ENCODE data around the gene PTPRD.

Gene PTPRD

GRCh38 chr9:8437259-8437658 is 2175.5 kb downstream of the PTPRD start:
- no peak for DNase-seq

GRCh38 chr9:8436786-8437185 is 2176.0 kb downstream of the PTPRD start:
- no peak for DNase-seq

GRCh38 chr9:8434621-8435020 is 2178.2 kb downstream of the PTPRD start:
- no peak for DNase-seq

- DNase-seq: no peak
Measured at GRCh38 chr9:8432224-8432623, 2180.6 kb downstream of the PTPRD start.

DNA sequence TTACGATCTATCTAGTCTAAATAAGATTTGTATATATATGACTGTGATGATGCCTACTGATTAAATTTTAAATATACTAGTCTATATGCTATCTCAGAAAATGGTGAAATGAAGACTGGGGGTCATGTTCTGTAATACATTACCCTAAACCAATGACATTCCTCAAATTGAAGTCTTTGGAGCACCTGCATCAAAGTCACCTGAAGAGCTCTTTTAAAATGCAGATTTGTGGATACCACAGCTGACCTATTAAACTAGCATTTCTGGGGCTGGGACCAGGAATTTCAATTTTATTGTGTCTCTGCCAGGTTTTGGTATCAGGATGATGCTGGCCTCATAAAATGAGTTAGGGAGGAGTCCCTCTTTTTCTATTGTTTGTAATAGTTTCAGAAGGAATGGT is 2181.3 kb downstream of the PTPRD start:
- no peak for DNase-seq

DNA sequence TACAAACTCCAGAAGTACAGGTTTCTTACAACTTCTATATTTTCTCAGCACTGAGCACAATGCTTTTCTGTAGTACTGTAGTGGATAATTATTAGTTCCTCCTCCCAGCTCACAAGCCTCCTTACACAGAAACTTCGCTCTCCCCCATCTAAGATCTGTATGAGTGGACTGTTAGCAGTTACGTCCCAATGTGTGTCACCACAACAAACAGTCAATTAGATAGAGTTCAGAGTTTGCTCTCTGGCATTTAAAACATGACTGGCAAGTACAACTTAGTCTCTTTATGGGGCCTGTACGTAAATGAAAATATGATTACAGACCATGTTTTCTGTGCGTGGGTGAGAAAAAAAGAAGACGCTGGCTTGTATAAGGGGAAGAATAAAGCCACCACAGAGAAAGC is 2181.9 kb downstream of the PTPRD start:
- DNase-seq: no peak

DNA sequence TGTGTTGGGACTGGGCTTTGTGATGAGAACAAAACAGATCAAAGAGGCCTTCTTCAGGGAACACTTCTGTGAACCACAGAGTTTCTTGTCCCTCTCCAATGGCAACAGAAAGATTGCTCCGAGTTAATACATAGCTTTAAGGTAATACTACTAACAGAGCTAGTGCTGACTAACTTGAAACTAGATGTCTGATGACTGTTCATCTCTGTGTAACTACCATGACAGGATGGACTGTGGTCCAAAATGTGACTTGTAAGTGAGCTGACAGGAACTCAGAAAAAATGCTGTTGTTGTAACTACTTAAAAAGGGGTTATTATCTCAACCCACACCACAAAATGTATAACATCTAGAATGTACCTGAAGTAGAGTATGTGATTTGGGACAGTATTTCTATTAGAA is 2183.0 kb downstream of the PTPRD start:
- no peak for DNase-seq

DNA sequence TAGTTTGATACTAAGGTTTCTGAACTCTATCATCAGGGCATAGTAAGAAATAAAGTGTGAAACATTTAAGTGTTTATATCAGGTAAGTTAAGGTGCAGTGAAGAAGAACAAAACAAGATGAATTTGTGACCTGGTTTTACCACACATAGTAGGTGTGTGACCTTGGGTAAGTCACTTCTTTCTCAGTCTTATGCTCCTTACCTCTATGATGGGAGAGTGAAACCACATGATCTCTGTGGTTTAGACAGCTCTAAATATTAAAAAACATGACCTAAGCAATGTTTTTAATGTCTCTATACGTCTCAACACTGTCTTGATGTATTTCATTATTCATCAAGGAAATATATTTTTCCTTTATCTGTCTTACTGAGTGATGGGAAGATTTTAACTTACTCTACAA is 2183.6 kb downstream of the PTPRD start:
- DNase-seq: no peak

DNA sequence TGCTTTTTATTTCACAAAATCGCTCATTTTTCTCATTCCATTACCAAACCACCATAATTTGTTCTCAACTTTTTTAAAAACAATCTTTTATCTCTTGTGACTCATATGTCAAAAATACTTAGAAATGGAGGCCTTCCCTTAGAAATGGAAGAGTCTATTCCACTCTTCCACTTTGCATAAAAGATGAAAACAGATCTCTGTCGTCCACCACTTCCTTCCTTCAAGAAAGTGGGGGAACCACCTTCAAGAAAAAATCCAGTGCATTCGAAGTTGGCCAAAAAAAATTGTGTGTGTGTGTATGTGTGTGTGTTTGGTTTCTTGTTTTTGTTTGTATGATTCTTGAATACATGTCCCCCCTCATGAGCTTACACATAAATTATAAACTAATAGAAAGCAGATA is 2184.4 kb downstream of the PTPRD start:
- DNase-seq: no peak

DNA sequence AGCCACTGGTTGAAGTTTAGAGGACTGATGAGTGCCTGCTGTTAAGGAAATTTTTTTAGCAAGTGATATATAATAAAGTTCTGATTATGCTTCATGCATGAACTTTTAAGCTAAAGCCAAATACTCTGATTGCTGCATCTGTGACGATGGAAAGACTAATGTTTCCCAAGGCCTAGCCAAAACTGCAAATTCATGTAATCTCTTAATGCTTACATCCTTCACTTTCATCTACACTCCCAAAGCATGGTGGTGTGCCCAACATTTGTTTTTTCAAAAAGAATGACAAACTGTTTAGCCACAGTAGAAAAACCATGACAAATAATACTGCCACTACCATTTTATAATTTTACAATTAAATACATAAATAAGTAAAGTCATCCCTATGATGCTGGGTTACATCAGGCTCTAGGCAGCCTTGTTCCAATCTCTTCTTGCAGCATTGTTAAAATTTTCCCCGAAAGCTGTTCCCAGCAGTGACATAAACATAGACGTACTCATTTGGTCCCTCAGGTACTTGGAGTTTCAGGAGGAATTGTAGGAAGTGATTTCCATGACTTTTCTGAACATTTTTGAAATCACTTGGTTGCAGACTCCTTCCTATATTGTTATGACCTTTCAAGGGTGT is 2187.9 kb downstream of the PTPRD start:
- no peak for DNase-seq

DNA sequence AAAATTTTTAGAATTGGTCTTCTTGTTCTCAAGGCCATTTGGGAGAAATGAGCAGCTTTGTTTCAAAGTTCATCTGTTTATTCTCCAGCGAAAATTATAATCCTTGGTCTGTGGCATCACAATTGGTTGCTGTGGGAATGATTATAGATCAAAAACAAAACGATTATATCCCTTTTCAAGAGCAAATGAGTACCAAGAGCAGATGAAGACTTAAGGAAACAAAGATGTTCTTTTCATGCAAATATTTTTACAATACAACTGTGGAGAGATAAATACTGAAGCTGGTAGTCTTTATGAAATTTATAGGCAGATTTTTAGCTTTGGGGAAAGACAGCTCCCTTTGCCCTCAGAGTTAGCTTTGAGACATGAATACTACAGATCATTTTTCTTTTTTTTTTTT is 2192.4 kb downstream of the PTPRD start:
- no peak for DNase-seq

GRCh38 chr9:8419596-8420275 is 2193.1 kb downstream of the PTPRD start:
- no peak for DNase-seq

DNA sequence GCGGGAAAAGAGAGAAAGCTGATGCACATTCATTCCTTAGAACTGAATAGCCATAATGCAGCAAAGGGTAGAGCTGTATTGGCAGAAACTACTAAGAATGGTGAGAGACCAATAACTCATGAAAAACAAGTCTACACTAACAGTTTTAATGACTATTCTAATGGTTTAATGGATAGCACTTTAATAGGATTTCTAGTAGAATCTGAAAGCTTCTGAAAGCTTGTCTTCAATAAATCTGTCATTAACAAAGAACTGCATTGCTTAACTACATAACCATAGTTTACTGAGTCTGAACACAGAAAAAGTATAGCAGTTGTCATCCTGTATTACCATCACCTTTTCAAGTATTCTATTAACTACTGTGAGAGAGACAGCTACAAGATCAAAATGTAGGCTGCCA is 2195.5 kb downstream of the PTPRD start:
- no peak for DNase-seq

DNA sequence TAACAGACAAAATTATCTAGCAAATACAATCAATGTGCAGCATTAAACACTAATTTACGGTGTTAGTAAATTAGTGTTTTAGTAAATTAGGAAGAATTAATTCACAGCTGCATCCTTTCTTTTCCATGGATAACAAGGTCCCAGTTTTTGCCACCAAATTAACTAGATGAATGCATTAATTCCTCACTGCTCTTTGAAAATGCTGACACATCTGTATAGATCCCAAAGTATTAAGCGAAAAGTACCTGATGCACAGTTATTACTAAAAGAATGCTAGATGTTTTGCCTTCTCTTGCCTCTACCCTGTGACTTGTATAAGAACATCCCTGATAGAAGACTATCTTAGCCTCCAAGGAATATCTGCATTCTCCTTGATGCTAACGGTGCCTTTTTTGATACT is 2200.5 kb downstream of the PTPRD start:
- no peak for DNase-seq

- DNase-seq: no peak
Measured at GRCh38 chr9:8408575-8409190, 2204.1 kb downstream of the PTPRD start.

DNA sequence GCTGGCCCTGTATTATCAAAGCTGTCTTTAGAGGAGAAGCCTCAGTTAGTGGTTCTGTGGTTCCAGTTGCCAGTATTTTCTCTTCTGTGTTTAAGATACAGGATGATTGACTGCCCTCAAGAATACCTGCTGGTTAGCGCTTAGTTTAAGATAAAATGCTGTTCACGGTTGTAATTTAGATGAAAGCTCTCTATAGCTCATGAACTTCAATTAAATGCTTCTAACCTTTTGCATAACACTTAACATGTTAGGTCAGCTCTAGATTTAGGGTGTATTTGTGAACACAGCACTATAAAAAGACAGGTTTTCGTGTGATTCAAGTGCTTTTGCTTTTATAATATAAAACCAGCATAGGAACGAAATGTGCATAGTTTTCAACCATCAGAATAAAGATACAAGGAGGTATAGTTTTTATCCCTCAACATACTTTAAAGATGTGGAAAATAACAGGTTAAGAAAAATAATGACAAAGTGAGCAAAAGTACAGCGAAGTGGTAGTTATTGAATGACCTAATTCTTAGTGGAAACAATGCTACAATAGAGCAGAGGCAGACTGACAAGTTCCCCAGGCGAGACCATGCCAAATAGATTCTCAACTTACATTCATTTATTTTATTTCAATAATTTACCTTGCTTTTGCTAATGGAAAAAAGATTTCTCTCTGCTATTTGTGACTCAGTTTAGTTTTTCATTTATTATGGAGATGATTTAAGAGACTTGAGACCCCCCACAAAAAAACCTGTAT is 2210.7 kb downstream of the PTPRD start:
- no peak for DNase-seq

DNA sequence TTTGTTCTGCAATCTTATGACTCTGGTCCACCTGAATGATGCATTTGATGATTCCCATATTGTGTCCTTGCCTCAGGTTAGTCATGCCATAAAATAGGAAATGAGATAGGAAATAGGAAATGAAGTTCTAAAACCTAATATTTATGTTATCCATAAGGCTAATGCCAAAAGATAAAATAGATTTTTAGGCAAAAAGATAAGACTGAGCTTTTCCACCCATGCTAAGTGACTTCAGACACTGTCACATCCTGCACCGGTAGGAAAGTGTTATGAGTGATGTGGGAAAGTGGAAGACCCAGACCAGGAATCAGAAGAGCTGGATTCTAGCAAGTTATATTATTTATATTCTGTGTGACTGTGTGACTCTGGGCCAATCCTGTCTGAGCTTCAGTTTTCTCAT is 2212.4 kb downstream of the PTPRD start:
- DNase-seq: no peak

GRCh38 chr9:8395022-8395421 is 2217.8 kb downstream of the PTPRD start:
- DNase-seq: no peak

DNA sequence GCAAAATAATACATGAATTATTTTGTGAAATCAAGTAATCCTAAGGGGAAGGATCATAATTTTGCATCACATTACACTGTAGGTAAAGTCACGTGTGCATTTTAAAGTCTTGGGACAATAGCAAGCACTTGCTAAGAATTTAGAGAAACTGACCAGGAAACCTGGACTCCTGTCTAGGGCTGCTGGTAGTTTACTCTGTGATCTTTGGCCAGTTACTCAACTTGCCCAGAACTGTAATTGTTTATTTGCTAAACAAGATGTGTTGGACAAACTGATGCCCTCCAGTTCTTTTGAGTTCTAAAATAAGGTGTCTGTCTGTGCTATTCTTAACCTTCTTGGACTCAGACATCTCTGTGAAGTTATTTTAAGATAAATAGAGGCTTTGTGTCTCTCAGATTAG is 2218.5 kb downstream of the PTPRD start:
- DNase-seq: no peak

GRCh38 chr9:8392866-8393265 is 2219.9 kb downstream of the PTPRD start:
- DNase-seq: no peak

- DNase-seq: no peak
Measured at GRCh38 chr9:8391566-8391965, 2221.2 kb downstream of the PTPRD start.

GRCh38 chr9:8391132-8391531 is 2221.7 kb downstream of the PTPRD start:
- no peak for DNase-seq

DNA sequence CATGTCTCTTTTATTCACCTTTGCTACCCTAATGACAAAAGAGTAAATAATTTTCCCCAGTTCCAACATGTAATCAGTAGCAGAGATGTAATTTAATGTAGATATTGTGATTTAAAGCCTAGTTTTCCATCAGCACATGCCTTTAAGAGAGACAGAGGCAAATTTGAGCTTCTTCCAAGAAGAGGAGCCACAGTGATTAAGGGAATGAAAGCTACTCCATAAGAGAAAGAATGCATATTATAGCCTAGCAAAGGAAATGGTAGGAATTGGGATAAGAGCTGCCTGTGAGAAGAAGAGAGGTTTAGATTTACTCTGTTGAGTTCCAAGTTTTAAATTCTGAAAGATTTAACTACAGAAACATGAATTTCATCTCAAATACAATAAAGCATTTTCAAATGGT is 2222.2 kb downstream of the PTPRD start:
- no peak for DNase-seq

DNA sequence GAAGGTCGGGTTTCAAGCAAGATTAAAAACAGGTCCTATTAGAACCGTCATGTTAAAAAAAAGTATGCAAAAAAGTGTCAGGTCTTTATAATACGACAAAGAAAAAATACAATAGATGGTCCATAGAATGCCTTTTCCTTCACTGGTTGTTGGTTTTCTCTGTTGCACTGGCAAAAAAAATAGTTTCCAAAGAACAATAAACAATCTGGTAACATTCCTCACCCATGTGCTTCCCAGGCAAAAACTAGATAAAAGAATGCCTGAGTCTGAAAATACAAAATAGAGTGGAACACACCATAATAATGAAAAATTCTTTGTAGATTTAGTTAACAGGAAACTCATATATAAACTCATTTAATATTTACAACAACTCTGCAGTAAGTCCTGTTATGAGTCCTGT is 2223.3 kb downstream of the PTPRD start:
- no peak for DNase-seq
